Measurements from ENCODE around the gene PFN3. TPM values are rescaled to one million over a fixed set of nuclear protein-coding genes. Genes with fewer than 3 reads are reported as not detected.

The PFN3 gene
- polyA plus RNA-seq, 1 donor (not counting 4 experiments of a cell fraction or from before 2014, with no cell fraction given): not detected

- Histone ChIP-seq H3K27me3 (ENCODE audit: control insufficient read depth, extremely low read depth, insufficient read depth, low read length) (no peaks in the 10 kb centered on the region), H2AFZ (ENCODE audit: control insufficient read depth, low read length) (no peak overlapping the region), H3K27ac (ENCODE audit: control insufficient read depth, insufficient read depth, low read length) (no peak overlapping the region), H3K9ac (ENCODE audit: control insufficient read depth, extremely low read depth, insufficient read depth, low read length) (no peak overlapping the region), H3K4me3 (ENCODE audit: control insufficient read depth in 2 of 3, extremely low read depth in 1 of 3, insufficient read depth in 2 of 3, low read depth in 1 of 3, low read length in 3 of 3) (no peak overlapping the region), H3K4me2 (ENCODE audit: control insufficient read depth, extremely low read depth, insufficient read depth, low read depth, low read length) (no peak overlapping the region), H3K79me2 (ENCODE audit: control insufficient read depth, insufficient read depth, low read length) (no peaks in the 10 kb centered on the region), H3K9me1 (ENCODE audit: control insufficient read depth, extremely low read depth, insufficient read depth, low read length) (no peaks in the 10 kb centered on the region), H4K20me1 (ENCODE audit: control insufficient read depth, extremely low read depth, insufficient read depth, low read length) (no peaks in the 10 kb centered on the region), H3K4me1 (ENCODE audit: control insufficient read depth, extremely low read depth, insufficient read depth, low read length) (peaks cover 17% of the 10 kb centered on the region), H3K9me3 (ENCODE audit: control insufficient read depth, low read depth, low read length) (no peaks in the 10 kb centered on the region), H3K36me3 (ENCODE audit: control insufficient read depth in 2 of 2, extremely low read depth in 1 of 2, insufficient read depth in 2 of 2, low read length in 2 of 2) (no peaks in the 10 kb centered on the region)
- DNase-seq (ENCODE audit: low read depth, low spot score) (no peak), FAIRE-seq (no peak)
- dilution Hi-C loops (cut with MboI; ENCODE audit: extremely low pct_ligation_motif_present, low sequenced_read_pairs): no loop called here
- no peak for TF ChIP-seq EZH2 (IDR thresholded peaks at IDR 0.05; ENCODE audit: low read length)
- TF ChIP-seq CTCF (optimal IDR thresholded peaks at IDR 0.05 in 1 of 3, IDR thresholded peaks at IDR 0.05 in 1 of 3, conservative IDR thresholded peaks at IDR 0.05 in 1 of 3; ENCODE audit: extremely low read depth in 1 of 3, insufficient read depth in 2 of 3, low read length in 3 of 3): no peak
Measured at GRCh38 chr5:177393990-177394389, 6.5 kb downstream of the PFN3 start.

GRCh38 chr5:177393206-177393765 is 7.2 kb downstream of the PFN3 start:
- no peak for FAIRE-seq
- H3K9ac ChIP-seq (ENCODE audit: control insufficient read depth, extremely low read depth, insufficient read depth, low read length): no peak overlapping the region
- H3K9me3 ChIP-seq (ENCODE audit: control insufficient read depth, low read depth, low read length): no peaks in the 10 kb centered on the region
- no peaks in the 10 kb centered on the region for H3K9me1 ChIP-seq (ENCODE audit: control insufficient read depth, extremely low read depth, insufficient read depth, low read length)
- no peaks in the 10 kb centered on the region for H3K36me3 ChIP-seq (ENCODE audit: control insufficient read depth in 2 of 2, extremely low read depth in 1 of 2, insufficient read depth in 2 of 2, low read length in 2 of 2)
- no peak overlapping the region for H3K4me2 ChIP-seq (ENCODE audit: control insufficient read depth, extremely low read depth, insufficient read depth, low read depth, low read length)
- no peak overlapping the region for H3K4me3 ChIP-seq (ENCODE audit: control insufficient read depth in 2 of 3, extremely low read depth in 1 of 3, insufficient read depth in 2 of 3, low read depth in 1 of 3, low read length in 3 of 3)
- peaks cover 24% of the 10 kb centered on the region for H3K4me1 ChIP-seq (ENCODE audit: control insufficient read depth, extremely low read depth, insufficient read depth, low read length)
- peaks cover 1% of the 10 kb centered on the region for H4K20me1 ChIP-seq (ENCODE audit: control insufficient read depth, extremely low read depth, insufficient read depth, low read length)
- no peaks in the 10 kb centered on the region for H3K27me3 ChIP-seq (ENCODE audit: control insufficient read depth, extremely low read depth, insufficient read depth, low read length)
- no peak for TF ChIP-seq CTCF (optimal IDR thresholded peaks at IDR 0.05 in 1 of 3, IDR thresholded peaks at IDR 0.05 in 1 of 3, conservative IDR thresholded peaks at IDR 0.05 in 1 of 3; ENCODE audit: extremely low read depth in 1 of 3, insufficient read depth in 2 of 3, low read length in 3 of 3)
- TF ChIP-seq EZH2 (IDR thresholded peaks at IDR 0.05; ENCODE audit: low read length): no peak
- DNase-seq (ENCODE audit: low read depth, low spot score): no peak
- H3K79me2 ChIP-seq (ENCODE audit: control insufficient read depth, insufficient read depth, low read length): no peaks in the 10 kb centered on the region
- no peak overlapping the region for H2AFZ ChIP-seq (ENCODE audit: control insufficient read depth, low read length)
- dilution Hi-C loops (cut with MboI; ENCODE audit: extremely low pct_ligation_motif_present, low sequenced_read_pairs): no loop called here
- H3K27ac ChIP-seq (ENCODE audit: control insufficient read depth, insufficient read depth, low read length): no peak overlapping the region

Data from keratinocyte (primary cell).